Stimulated activated naive CD4-positive, alpha-beta T cell treated with Interleukin-2 at 50 U/mL for 16 hours (primary cell): Measurements from ENCODE around the gene HOXA7.

Source experiments
- DNase-seq: peaks from one replicate; lab custom pipeline; 2025; lab: John Stamatoyannopoulos, UW

The HOXA7 gene

GRCh38 chr7:27133409-27134231 lies 22.9 kb downstream of the HOXA7 start:
- no peak for DNase-seq

GRCh38 chr7:27132978-27133377 lies 23.5 kb downstream of the HOXA7 start:
- no peak for DNase-seq

- no peak for DNase-seq
Measured at GRCh38 chr7:27132214-27132613, 24.3 kb downstream of the HOXA7 start.

DNA sequence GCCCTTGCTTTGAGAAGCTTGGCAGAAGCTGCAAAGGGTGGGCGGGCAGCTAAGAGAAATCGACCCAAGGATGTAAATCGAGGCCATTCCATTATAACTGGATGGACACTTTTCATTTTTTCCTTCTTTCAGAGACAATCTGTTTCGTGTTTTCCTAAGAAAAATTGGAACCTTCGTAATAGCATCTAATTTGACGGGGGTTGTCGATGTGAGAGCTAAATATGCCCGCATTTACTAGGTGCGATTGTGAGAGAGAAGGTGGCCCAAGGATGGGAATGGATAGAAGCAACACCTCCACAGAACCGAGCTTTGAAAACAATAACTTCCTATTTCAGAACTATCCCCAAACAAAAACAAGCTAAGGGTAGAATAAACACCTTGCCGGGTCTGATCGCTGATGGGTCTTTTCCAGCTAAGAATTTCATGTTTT lies 25.1 kb downstream of the HOXA7 start:
- DNase-seq = no peak

DNA sequence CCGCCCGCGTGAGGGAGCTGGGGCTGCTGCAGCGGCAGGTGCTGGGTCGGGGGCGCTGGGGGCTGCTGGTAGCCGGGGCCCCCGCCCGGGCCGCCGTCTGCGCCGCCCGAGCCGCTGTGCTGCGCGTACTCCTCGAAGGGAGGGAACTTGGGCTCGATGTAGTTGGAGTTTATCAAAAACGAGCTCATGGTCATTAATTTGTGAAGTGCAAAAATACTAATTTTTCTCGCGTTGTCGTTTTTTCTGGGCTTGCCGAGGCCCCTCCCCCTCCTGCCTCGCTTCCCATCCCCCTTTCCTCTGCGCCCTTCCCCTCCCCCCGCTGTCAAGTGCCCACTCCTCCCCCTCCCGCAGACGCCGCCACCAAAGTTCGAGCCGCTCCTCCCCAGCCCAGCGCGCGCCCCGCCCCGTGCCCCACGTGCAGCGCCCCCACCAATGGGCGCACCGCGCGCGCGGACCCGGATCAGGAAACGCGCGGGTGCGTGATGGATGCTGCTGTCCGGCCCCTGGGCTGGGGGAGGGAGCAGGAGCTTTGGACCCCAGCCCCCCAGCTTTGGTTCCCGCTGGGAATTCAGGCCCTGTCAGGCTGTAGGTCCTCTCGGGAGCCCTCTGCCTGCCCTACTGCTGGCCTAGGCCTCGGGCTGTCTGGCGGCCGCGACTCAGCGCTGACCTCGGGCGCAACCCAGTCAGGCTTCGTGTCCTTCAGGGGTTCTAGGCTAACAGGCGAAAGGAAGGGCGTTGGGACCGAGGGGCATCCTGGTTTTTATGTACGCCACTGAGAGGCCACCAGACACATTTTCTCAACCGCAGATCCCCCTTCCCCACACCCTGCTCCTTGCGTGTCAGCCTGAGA lies 25.7 kb downstream of the HOXA7 start, which contains the start of gene HOXA4:
TSS of gene HOXA4 (minus strand) at position 218 of the 850 bp plus-strand sequence. CDS start at position 194, 24 bp downstream.
- peak; percentile 74 for DNase-seq

DNA sequence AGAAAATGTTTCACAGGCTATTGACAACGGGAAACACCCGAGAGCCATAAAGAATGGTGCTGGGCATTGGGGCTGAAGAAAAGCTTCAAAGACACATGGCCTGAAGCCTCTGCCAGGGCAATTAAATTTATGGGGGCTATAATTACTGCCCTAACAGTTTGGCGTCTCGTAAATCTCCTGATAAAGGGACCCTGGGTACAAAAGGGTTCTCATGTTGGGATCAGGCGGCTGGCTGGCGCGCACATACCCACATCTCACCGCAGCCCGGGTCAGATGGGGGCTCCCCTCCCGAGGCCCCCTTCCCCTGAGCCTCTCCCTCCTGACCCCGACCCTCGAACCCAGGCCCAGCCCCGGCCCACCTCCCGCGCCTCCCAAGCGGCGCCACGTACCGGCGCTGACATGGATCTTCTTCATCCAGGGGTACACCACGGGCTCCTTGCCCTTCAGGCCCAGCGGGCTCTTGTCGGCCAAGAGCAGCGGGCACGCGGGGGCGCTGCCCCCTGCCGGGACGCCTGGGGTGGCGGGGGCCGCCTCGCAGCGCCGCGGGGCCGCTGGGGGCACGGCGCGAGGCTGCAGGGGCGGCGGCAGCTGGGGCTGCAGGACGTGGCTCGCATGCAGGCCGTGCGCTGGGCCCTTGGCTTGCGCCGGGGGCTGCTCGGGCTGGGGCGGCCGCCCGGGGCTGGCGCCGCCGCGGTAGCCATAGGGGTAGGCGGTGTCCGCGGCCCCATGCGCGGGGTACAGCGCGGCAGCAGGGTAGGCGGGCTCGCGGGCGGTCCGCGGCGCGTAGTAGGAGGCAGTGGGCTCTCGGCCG lies 26.5 kb downstream of the HOXA7 start:
- DNase-seq = no peak

GRCh38 chr7:27128776-27129728 lies 27.4 kb downstream of the HOXA7 start:
- no peak for DNase-seq

- DNase-seq = no peak
Measured at GRCh38 chr7:27128034-27128433, 28.4 kb downstream of the HOXA7 start.

DNA sequence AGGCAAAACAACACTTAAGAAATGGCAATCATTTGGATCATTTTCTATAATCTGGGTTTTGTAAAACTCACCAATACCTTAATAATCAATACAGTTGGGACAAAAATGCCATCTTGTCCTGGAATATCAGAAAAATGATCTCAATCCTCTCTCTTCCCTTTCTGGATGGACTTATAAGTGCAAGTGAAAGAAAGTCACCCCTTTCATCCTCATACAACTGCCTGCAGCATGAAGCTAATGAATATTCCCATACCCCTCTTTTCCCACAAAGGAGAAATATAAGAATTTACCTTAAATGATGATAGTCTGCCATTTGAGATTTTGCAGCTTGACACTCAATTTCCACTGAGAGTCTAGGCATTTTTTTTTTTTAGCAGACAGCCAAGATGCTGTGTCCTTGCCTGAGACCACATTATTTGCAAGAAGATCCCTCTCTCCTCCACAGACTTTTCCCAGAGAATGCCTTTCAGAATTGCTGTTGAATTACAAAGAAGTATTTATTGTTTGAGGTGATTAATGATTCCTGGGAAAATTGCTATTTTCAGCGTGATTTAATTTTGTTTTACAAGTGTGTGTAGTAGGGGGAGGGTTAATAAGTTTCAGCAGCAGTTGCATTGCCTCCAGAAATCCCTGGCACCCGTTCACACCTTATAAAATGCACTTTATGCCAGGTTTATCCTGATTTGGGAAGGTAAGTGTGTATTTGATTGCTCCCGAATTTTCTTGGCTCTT lies 29.7 kb downstream of the HOXA7 start:
- no peak for DNase-seq

- no peak for DNase-seq
Measured at GRCh38 chr7:27125986-27126394, 30.5 kb downstream of the HOXA7 start.

DNA sequence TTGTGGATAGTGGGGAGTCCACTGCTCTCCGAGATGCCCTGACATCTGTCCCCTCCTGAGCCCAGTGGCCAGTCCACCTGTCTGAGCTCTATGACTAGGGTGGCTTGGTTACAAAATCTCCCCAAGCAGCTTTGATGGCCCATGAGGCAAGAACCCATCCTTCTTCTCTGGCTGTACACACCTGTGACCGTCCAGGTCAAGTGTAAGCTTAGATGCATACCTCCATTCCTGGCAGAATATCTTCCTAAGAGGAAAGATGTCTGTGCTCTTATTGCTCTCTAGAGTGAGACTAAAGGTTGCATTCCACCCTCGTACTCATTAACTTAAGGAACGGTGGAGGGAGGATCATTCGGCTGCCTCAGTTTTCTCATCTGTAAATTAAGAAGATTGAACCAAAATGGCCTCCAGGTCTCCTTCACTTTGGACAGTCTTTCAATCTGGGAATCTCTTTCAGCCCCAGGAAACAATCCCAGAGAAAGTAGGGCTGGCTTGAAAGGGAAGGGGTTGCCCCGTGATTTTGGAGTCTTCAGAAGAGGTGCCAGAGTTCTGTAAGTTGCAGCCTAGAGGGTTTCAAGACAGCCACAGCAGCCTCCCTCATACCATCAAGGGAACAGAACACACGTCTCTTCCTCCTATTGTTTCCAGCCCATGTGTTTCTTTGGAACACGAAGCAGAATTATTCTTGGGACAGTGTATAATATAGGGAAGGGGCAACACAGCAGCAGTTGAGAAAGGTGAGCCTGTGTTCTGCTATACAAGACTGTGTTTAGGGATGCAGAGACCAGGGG lies 31.4 kb downstream of the HOXA7 start:
- no peak for DNase-seq

DNA sequence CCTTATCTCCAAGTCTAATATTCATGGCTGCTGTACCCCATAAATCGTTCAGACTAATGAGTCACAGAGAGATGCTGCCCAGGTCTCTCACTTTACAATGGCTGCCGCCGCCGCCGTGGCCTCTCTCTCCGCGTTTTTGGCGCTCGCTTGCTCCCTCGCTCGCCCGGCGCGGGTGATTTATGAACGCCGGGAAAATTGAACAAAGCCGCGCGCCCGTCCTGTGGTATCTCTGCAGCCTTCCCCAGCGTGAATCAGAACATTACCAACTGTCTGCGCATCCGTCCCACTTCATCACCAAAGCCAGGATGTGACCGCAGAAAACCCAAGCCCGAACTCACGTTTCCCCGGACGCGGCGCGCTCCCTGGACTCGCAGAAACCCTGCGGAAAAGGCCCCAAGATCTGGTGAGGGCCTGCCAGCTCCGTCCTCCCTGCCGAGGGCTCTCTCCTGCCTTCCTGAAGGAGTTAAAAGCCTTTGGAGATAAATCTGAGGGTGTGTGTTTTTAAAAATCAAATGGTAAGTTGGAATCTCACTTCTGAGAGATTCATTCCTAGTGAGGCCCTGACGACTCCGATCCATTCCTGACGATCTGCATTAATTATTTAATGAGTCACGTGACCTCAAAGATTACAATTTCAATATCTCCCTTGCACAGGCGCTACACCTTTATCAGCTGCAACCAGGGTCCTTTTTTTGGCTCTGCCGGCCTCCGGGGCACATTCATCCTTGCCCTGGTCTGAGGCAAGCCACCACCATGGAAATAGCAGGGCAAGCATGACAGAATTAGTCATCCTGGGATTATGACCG lies 32.2 kb downstream of the HOXA7 start:
- DNase-seq = no peak

- no peak for DNase-seq
Measured at GRCh38 chr7:27123477-27124053, 32.9 kb downstream of the HOXA7 start.

GRCh38 chr7:27123007-27123476 lies 33.4 kb downstream of the HOXA7 start:
- no peak for DNase-seq

GRCh38 chr7:27122077-27122910 lies 34.2 kb downstream of the HOXA7 start:
- DNase-seq = no peak

GRCh38 chr7:27121684-27122076 lies 34.8 kb downstream of the HOXA7 start:
- DNase-seq = no peak

DNA sequence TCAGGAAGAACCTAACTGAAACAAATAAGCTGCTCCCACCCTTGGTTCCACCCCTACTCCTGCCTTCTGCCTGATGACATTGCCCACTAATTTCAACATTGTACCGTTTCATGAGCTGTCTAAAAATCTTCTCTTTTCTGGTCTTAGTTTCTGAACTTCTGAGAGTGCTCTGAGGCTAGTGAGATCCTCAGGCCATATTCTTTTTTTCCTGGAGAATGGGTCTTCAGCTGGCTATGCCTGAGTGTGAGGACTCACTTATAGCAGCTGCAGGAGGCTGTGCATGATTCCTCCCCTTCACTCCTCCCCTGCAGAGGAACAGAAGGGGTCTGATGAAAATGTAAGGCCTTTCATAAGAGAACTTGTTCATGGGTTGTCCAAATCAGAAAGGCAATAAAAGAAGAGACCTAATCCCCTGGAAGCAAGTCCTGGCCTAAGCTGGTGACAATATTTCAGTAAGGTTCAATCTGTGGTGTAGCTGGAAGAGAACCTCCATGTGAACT lies 37.0 kb downstream of the HOXA7 start:
- DNase-seq = no peak
